Measurements from ENCODE around the gene AFF3.

DNA sequence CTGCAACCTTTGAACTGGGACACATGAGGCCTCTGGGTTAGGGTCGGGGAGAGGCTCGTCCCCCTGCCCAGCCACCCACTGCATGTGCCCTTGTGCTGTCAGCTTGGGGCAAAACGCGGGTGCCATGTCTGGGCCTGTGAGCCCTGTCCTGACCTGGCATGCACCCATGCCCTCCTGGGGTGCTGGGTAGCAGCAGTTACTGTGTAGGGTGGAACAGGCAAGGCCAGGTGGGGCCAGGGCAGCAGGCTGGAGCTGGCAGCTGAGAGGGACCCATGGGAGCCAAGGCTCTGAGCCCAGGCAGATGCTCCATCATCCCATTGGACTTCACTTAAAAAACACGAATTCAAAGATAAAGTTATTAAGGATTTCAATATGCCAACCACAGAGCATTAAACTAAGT is 518.8 kb downstream of the AFF3 start:
- no peak for TF ChIP-seq EZH2 (IDR thresholded peaks at IDR 0.05; ENCODE audit: borderline replicate concordance, low read depth, low read length, poor library complexity, severe bottlenecking)
- TF ChIP-seq, protein P1, sequence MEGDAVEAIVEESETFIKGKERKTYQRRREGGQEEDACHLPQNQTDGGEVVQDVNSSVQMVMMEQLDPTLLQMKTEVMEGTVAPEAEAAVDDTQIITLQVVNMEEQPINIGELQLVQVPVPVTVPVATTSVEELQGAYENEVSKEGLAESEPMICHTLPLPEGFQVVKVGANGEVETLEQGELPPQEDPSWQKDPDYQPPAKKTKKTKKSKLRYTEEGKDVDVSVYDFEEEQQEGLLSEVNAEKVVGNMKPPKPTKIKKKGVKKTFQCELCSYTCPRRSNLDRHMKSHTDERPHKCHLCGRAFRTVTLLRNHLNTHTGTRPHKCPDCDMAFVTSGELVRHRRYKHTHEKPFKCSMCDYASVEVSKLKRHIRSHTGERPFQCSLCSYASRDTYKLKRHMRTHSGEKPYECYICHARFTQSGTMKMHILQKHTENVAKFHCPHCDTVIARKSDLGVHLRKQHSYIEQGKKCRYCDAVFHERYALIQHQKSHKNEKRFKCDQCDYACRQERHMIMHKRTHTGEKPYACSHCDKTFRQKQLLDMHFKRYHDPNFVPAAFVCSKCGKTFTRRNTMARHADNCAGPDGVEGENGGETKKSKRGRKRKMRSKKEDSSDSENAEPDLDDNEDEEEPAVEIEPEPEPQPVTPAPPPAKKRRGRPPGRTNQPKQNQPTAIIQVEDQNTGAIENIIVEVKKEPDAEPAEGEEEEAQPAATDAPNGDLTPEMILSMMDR (conservative IDR thresholded peaks at IDR 0.05; ENCODE audit: low read depth, low read length): no peak

Measured in A673 (cell line).